CD4-positive, alpha-beta T cell (primary cell): Measurements from ENCODE around the gene ENOX1. TPM values are rescaled to one million over a fixed set of nuclear protein-coding genes. Genes with fewer than 3 reads are reported as not detected.

ENCODE experiments used
- ATAC-seq: fragments of 200-7000 bp; cut with Tn5 transposase; one replicate; pipeline ENCODE4 v1.10.0; 2022; ENCODE audit warnings: mild to moderate bottlenecking; ENCODE audit not compliant: poor library complexity
- CTCF ChIA-PET: fragments of 350-600 bp; sonication (Branson Sonifier 250); formaldehyde crosslinking; loops from one replicate; lab custom pipeline; 2021; ENCODE audit warnings: antibody characterized with exemption, inconsistent platforms; lab: Charles Lee
- POLR2A ChIA-PET: fragments of 350-600 bp; sonication (Branson Sonifier 250); formaldehyde crosslinking; loops from one replicate; lab custom pipeline; 2021; ENCODE audit warnings: antibody characterized with exemption, inconsistent platforms; lab: Charles Lee
- DNase-seq, 14 experiments: peaks; one replicate each; pipeline ENCODE4 v3.0.0-alpha.2; 2013 to 2020; ENCODE audit warnings: mixed read lengths in 2 of 14
- H3K27ac ChIP-seq, 2 donors: one replicate each; pipeline versions ENCODE4 v1.5.1 to v1.7.0; 2013; ENCODE audit warnings: low read length in 2 of 2, low read depth in 1 of 2, mild to moderate bottlenecking in 1 of 2
- H3K27me3 ChIP-seq, 2 experiments: 1 replicate in 1 of 2; 2 replicates in 1 of 2; pipeline versions ENCODE4 v1.6.1 to v1.7.0; 2013; ENCODE audit warnings: low read length in 2 of 2, control low read depth in 1 of 2, mild to moderate bottlenecking in 1 of 2, moderate library complexity in 1 of 2; ENCODE audit not compliant: insufficient read depth in 2 of 2, control insufficient read depth in 1 of 2
- H3K36me3 ChIP-seq: one replicate; pipeline ENCODE4 v1.6.1; 2013; ENCODE audit warnings: low read length, control low read depth; ENCODE audit not compliant: insufficient read depth
- H3K4me1 ChIP-seq: one replicate; pipeline ENCODE4 v1.6.1; 2013; ENCODE audit warnings: low read length, control low read depth; ENCODE audit not compliant: insufficient read depth
- H3K4me3 ChIP-seq: one replicate; pipeline ENCODE4 v1.5.1; 2013; ENCODE audit warnings: mild to moderate bottlenecking, low read length, moderate library complexity
- H3K9me3 ChIP-seq, 2 experiments: 1 replicate in 1 of 2; 2 replicates in 1 of 2; pipeline versions ENCODE4 v1.6.1 to v1.7.0; 2013; ENCODE audit warnings: low read length in 2 of 2, mild to moderate bottlenecking in 2 of 2, control low read depth in 1 of 2, moderate library complexity in 1 of 2; ENCODE audit not compliant: control insufficient read depth in 1 of 2, insufficient read depth in 1 of 2
- H3K27ac Mint-ChIP-seq: one replicate; pipeline ENCODE4 v1.8.0; 2020; ENCODE audit warnings: mixed read lengths
- H3K27me3 Mint-ChIP-seq: one replicate; pipeline ENCODE4 v1.8.0; 2021; ENCODE audit warnings: mixed read lengths
- H3K36me3 Mint-ChIP-seq: one replicate; pipeline ENCODE4 v1.8.0; 2021; ENCODE audit warnings: low read depth, mixed read lengths
- H3K4me1 Mint-ChIP-seq: one replicate; pipeline ENCODE4 v1.8.0; 2021; ENCODE audit warnings: low read depth, mixed read lengths
- H3K4me3 Mint-ChIP-seq: one replicate; pipeline ENCODE4 v1.8.0; 2020; ENCODE audit warnings: mild to moderate bottlenecking, mixed read lengths
- H3K9me3 Mint-ChIP-seq: one replicate; pipeline ENCODE4 v1.8.0; 2020; ENCODE audit warnings: mixed read lengths
- intact Hi-C, 2 experiments: fragments of 100-400 bp; cut with DNase I in 1 of 2; cut with micrococcal nuclease in 1 of 2; formaldehyde crosslinking; loops; one replicate each; pipeline versions ENCODE4 v1.15.1 to v1.9.0; 2023 to 2025; cut with DNase I, micrococcal nuclease
- polyA plus RNA-seq, 2 donors: library from polyadenylated mRNA; unstranded; fragments of 120-200 nt; gene quantifications; one replicate each; pipeline ENCODE4 v1.2.1, GENCODE V29; 2013
- total RNA-seq, 174 experiments: library from RNA in 2 of 174; stranded (reverse) in 2 of 174; gene quantifications; one replicate each; pipeline ENCODE4 v1.2.3 and lab custom pipeline; 2021 to 2026
- TF ChIP-seq, protein P1 (sequence below): fragments of 200-600 bp; IDR thresholded peaks from one replicate; pipeline ENCODE4 v1.8.0; 2022; ENCODE audit warnings: antibody characterized with exemption, mild to moderate bottlenecking

ENOX1 gene
- total RNA-seq = not detected
- polyA plus RNA-seq (2013, experiment 1 of 2) = not detected
- 0.31 TPM for polyA plus RNA-seq (2013, experiment 2 of 2)
- 0 to 0.72 (median 0.13) reads per million in 172 experiments for total RNA-seq (lab: John Stamatoyannopoulos, UW)

DNA sequence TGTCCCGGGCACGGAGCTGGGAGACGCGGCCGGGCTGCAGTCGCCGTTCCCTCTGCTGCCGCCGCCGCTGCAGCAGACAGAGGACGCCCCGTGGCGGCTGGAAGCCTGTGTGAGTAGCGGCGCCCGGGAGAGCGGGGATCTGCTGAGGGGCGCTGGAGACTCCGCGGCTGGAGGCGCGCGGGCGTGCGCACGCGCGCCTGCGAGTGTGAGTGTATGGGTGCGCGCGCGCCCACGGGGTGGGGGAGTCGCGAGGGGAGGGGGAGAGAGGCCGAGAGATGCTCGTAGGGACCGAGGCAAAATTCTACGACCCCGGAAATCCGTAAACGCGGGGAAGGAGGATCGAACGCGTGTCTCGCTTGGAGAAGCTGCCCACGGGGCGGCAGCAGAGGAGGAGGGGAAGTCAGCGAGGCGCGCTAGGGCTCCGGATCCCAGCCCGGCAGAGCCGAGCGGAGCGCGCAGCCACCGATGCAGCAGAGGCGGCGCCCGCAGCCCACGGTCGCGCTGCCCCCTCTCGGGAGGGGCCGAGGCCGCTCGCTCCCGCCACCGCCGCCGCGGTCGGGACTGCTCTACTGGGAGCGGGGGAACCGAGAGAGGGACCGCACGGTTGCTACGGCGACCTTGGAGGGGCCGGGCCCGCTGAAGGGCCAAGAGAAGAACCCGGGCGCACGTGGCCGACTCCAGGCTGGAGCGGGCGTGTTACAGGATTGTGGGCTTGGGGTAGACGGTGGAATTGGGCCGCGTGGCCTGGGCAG is at the start of gene ENOX1:
TSS of gene ENOX1 (minus strand) at position 207 of the 752 bp plus-strand sequence.
- peak within 1 kb of the TSS; percentile 76 for H3K4me3 Mint-ChIP-seq
- DNase-seq (peak in 4 of 14 experiments; percentile 4 to 33 (median 14)), ATAC-seq (peak; percentile 34)
- ChIA-PET CTCF (no interaction called here), POLR2A (no interaction called here)
- Histone ChIP-seq H3K9me3 (no peaks in the 10 kb centered on the region), H3K27me3 (peaks cover 32 to 44% of the 10 kb centered on the region in 2 experiments), H3K27ac (no peak within 1 kb of the TSS), H3K4me3 (peak within 1 kb of the TSS; percentile 31), H3K4me1 (peaks cover 17% of the 10 kb centered on the region), H3K36me3 (no peaks in the 10 kb centered on the region)
- peaks cover 8% of the 10 kb centered on the region for H3K4me1 Mint-ChIP-seq
- H3K27ac Mint-ChIP-seq = no peak within 1 kb of the TSS
- TF ChIP-seq, protein P1, sequence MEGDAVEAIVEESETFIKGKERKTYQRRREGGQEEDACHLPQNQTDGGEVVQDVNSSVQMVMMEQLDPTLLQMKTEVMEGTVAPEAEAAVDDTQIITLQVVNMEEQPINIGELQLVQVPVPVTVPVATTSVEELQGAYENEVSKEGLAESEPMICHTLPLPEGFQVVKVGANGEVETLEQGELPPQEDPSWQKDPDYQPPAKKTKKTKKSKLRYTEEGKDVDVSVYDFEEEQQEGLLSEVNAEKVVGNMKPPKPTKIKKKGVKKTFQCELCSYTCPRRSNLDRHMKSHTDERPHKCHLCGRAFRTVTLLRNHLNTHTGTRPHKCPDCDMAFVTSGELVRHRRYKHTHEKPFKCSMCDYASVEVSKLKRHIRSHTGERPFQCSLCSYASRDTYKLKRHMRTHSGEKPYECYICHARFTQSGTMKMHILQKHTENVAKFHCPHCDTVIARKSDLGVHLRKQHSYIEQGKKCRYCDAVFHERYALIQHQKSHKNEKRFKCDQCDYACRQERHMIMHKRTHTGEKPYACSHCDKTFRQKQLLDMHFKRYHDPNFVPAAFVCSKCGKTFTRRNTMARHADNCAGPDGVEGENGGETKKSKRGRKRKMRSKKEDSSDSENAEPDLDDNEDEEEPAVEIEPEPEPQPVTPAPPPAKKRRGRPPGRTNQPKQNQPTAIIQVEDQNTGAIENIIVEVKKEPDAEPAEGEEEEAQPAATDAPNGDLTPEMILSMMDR = no peak
- peaks cover 54% of the 10 kb centered on the region for H3K27me3 Mint-ChIP-seq
- intact Hi-C loops = no loop called here
- H3K9me3 Mint-ChIP-seq = no peaks in the 10 kb centered on the region
- no peaks in the 10 kb centered on the region for H3K36me3 Mint-ChIP-seq

DNA sequence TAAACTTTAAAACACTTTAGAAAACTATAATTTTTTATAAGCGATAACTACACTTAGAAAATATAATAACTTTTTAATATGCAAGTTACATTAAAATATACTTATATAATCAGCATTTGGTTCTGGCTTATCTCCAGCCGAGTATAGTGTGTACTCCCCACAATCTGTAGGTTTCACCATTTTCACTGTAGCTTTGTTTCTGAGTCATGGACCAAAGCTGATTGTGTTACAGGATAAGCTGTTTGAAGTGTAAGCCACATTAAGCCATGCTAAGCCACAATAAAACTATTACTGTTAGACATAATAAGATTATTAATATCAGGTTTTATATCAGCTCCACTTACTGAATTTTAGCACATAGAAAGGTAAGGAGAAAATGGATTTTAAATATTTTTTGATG is 48.9 kb upstream of the ENOX1 start:
- H3K4me3 ChIP-seq = no peak overlapping the region
- ChIA-PET CTCF (no interaction called here), POLR2A (no interaction called here)
- no peaks in the 10 kb centered on the region for H3K9me3 Mint-ChIP-seq
- H3K9me3 ChIP-seq = no peaks in the 10 kb centered on the region
- H3K27me3 ChIP-seq = no peaks in the 10 kb centered on the region
- H3K36me3 ChIP-seq = no peaks in the 10 kb centered on the region
- no peaks in the 10 kb centered on the region for H3K4me1 ChIP-seq
- H3K27ac ChIP-seq = no peak overlapping the region
- intact Hi-C loops = no loop called here
- DNase-seq (peak in 1 of 14 experiments; percentile 7), ATAC-seq (no peak)
- no peak overlapping the region for H3K4me3 Mint-ChIP-seq
- peaks cover 4% of the 10 kb centered on the region for H3K27me3 Mint-ChIP-seq
- no peaks in the 10 kb centered on the region for H3K4me1 Mint-ChIP-seq
- H3K27ac Mint-ChIP-seq = no peak overlapping the region
- no peaks in the 10 kb centered on the region for H3K36me3 Mint-ChIP-seq
- TF ChIP-seq, protein P1 = no peak

DNA sequence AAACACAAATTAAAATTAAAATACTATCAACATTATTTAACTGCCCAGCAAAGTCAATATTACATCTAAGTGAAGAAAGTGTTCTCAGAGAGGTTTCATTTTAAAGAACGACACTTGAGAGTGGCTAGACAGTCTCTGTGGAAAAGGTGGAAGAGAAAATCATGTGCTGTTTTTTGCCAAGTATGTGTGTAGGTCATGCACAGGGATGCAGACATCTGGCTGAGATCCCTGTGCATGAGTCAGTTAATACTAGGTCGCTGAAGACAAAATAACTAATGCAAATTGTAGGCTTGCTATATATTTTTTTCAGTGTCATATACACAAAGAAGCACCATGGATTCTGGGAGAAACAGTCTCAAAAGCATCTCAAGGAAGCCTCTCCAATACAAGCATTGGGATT is 44.3 kb upstream of the ENOX1 start:
- Mint-ChIP-seq H3K27ac (no peak overlapping the region), H3K36me3 (no peaks in the 10 kb centered on the region), H3K4me3 (no peak overlapping the region), H3K9me3 (no peaks in the 10 kb centered on the region), H3K4me1 (no peaks in the 10 kb centered on the region), H3K27me3 (peaks cover 10% of the 10 kb centered on the region)
- Histone ChIP-seq H3K36me3 (no peaks in the 10 kb centered on the region), H3K4me3 (no peak overlapping the region), H3K27ac (no peak overlapping the region), H3K4me1 (no peaks in the 10 kb centered on the region), H3K27me3 (no peaks in the 10 kb centered on the region), H3K9me3 (no peaks in the 10 kb centered on the region)
- intact Hi-C loops = no loop called here
- POLR2A ChIA-PET = no interaction called here
- CTCF ChIA-PET = no interaction called here
- DNase-seq (no peak), ATAC-seq (no peak)
- TF ChIP-seq, protein P1 = no peak
